IPS DF 6.9 (cell line): ENCODE data around the gene ULK3.
A peak's percentile ranks its signal among the peaks of the same experiment; 100 is the strongest.

Experiments
- DNase-seq: peaks from one replicate; pipeline ENCODE4 v3.0.0-alpha.2; 2013; ENCODE audit warnings: low read depth, low spot score
- H3K27ac ChIP-seq: one replicate; pipeline ENCODE4 v1.5.1; 2013; ENCODE audit warnings: low read length, control low read depth
- H3K27me3 ChIP-seq: 2 replicates; pipeline ENCODE4 v1.6.1; 2013; ENCODE audit warnings: mild to moderate bottlenecking, low read length; ENCODE audit not compliant: control insufficient read depth, insufficient read depth
- H3K36me3 ChIP-seq: 2 replicates; pipeline ENCODE4 v1.6.1; 2013; ENCODE audit warnings: low read length; ENCODE audit not compliant: control insufficient read depth, insufficient read depth
- H3K4me1 ChIP-seq: 2 replicates; pipeline ENCODE4 v1.6.1; 2013; ENCODE audit warnings: low read length; ENCODE audit not compliant: control insufficient read depth, insufficient read depth
- H3K4me3 ChIP-seq: 2 replicates; pipeline ENCODE4 v1.5.1; 2013; ENCODE audit warnings: mild to moderate bottlenecking, low read length
- H3K9me3 ChIP-seq: 2 replicates; pipeline ENCODE4 v1.6.1; 2013; ENCODE audit warnings: low read length, inconsistent platforms; ENCODE audit not compliant: control insufficient read depth, insufficient read depth
- WGBS: extraction: QIAGEN DNeasy Blood & Tissue Kit; methylation state at CpG from one replicate; pipeline ENCODE4 v1.1.7; 2013; ENCODE audit warnings: mixed read lengths, missing lambda C conversion rate; ENCODE audit not compliant: insufficient read length, insufficient coverage; 5-methylcytosine and 5-hydroxymethylcytosine counted together

ULK3 gene

DNA sequence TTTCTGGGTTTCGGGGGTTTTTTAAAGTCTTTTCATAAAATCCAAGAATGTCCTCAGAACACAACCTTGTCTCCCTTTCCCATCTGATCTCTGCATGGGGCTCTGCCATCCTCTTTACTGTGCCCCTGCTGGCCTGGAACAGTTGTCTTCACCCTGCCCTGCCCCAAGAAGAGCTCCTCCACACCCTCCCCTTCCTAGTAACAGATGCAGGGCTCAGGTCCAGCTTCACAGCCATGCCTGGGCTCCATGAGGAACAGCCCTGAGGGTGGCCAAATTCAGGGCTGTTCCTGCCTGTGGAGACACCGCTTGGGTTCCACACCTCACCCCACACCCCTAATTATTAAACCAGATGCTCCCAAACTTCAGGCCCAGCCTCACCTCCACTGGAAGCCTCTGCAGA, 12.9 kb upstream of the ULK3 start:
- no peak for DNase-seq
- no peak overlapping the region for H3K27ac ChIP-seq

GRCh38 chr15:74854453-74855022, 11.6 kb upstream of the ULK3 start:
- no peaks in the 10 kb centered on the region for H3K27me3 ChIP-seq
- H3K4me3 ChIP-seq: no peak overlapping the region
- H3K27ac ChIP-seq: no peak overlapping the region
- WGBS: no CpG with 5 or more reads among the region's 13 CpGs
- no peaks in the 10 kb centered on the region for H3K9me3 ChIP-seq
- no peaks in the 10 kb centered on the region for H3K4me1 ChIP-seq
- H3K36me3 ChIP-seq: peaks cover 12% of the 10 kb centered on the region
- DNase-seq: no peak

More for the DNA sequence above, 12.9 kb upstream of the ULK3 start:
- Histone ChIP-seq H3K27me3 (no peaks in the 10 kb centered on the region), H3K4me1 (no peaks in the 10 kb centered on the region), H3K36me3 (peaks cover 12% of the 10 kb centered on the region), H3K9me3 (no peaks in the 10 kb centered on the region), H3K4me3 (no peak overlapping the region)
- WGBS: no CpG with 5 or more reads among the region's 2 CpGs

DNA sequence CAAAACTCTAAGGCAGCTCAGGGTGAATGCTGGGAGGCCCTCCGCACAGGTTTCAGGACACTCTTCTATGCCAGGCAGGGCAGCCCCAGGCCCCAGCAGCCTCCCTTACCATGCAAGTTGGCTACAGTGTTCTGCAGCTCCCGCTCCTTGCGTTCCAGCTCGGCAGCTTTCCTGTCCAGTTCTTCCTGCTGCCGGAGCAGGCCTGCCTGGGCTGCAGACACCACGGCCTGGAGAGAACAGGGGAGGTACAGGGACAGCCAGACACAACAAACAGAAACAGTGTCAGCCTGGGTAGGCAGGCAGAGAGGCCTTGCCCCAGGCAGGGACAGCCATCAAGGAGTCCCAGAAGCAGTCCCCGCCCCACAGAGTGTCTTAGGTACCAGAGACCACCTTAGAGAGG, 9.0 kb upstream of the ULK3 start:
- Histone ChIP-seq H3K9me3 (no peaks in the 10 kb centered on the region), H3K4me3 (no peak overlapping the region), H3K36me3 (peaks cover 12% of the 10 kb centered on the region), H3K4me1 (no peaks in the 10 kb centered on the region), H3K27me3 (no peaks in the 10 kb centered on the region), H3K27ac (no peak overlapping the region)
- no CpG with 5 or more reads among the region's 7 CpGs for WGBS
- DNase-seq: no peak

DNA sequence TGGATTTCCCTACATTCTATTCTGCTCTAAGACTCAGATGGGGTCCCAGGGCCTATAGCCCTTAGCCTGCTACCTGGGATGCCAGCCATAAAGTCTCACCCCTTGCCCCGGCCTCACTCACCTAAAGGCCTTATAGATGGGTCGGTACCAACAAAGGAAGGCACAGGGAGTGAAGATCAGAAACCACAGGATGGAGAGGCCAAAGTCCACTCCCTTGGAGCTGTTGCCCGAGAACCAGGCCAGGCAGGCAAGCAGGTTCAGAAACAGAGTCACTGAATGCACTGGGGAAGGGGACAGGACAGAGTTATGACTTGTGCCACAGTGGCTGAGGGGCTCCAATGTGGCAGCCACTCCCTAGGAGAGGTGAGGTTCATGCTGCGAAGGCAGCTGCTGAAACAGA, 7.4 kb upstream of the ULK3 start:
- Histone ChIP-seq H3K9me3 (no peaks in the 10 kb centered on the region), H3K27me3 (no peaks in the 10 kb centered on the region), H3K4me3 (no peak overlapping the region), H3K4me1 (no peaks in the 10 kb centered on the region), H3K36me3 (peaks cover 12% of the 10 kb centered on the region), H3K27ac (no peak overlapping the region)
- no peak for DNase-seq
- WGBS: no CpG with 5 or more reads among the region's 4 CpGs

- Histone ChIP-seq H3K27me3 (no peaks in the 10 kb centered on the region), H3K36me3 (peaks cover 6% of the 10 kb centered on the region), H3K4me1 (no peaks in the 10 kb centered on the region), H3K4me3 (no peak overlapping the region), H3K9me3 (no peaks in the 10 kb centered on the region), H3K27ac (no peak overlapping the region)
- no CpG with 5 or more reads among the region's 3 CpGs for WGBS
- DNase-seq: no peak
These were observed 4.5 kb upstream of the ULK3 start for GRCh38 chr15:74847432-74847831.

GRCh38 chr15:74845581-74845980, 2.6 kb upstream of the ULK3 start:
- H3K36me3 ChIP-seq: no peaks in the 10 kb centered on the region; the same call in 1 of the 2 replicates
- H3K27ac ChIP-seq: no peak overlapping the region
- H3K4me3 ChIP-seq: no peak overlapping the region
- no peaks in the 10 kb centered on the region for H3K9me3 ChIP-seq
- no peaks in the 10 kb centered on the region for H3K27me3 ChIP-seq
- no peaks in the 10 kb centered on the region for H3K4me1 ChIP-seq
- no peak for DNase-seq
- WGBS: no CpG with 5 or more reads among the region's 4 CpGs

DNA sequence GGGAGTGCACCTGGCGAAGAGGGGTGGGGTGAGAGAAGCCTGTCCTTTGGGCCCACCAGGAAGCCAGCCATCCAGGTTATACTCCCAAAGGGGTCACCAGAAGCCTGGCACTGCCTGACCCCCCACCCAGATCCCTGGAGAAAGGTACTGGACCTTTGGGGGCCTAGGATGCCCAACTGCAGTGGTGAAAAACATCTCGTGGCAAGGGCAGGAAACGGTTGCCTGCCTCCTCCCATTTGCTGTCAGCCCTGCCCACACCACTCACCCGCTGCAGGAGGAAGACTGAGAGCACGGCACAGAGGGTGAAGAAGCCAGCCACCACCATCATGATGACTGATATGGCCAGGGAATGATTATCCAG, 2.2 kb upstream of the ULK3 start:
- Histone ChIP-seq H3K27ac (no peak overlapping the region), H3K9me3 (no peaks in the 10 kb centered on the region), H3K4me1 (no peaks in the 10 kb centered on the region), H3K27me3 (no peaks in the 10 kb centered on the region), H3K36me3 (no peaks in the 10 kb centered on the region; the same call in 1 of the 2 replicates), H3K4me3 (no peak overlapping the region)
- DNase-seq: no peak
- no CpG with 5 or more reads among the region's 5 CpGs for WGBS

GRCh38 chr15:74844319-74845207, 1.6 kb upstream of the ULK3 start:
- no CpG with 5 or more reads among the region's 12 CpGs for WGBS
- H3K27ac ChIP-seq: no peak overlapping the region
- H3K36me3 ChIP-seq: no peaks in the 10 kb centered on the region; the same call in 1 of the 2 replicates
- no peaks in the 10 kb centered on the region for H3K9me3 ChIP-seq
- DNase-seq: no peak
- no peaks in the 10 kb centered on the region for H3K4me1 ChIP-seq
- no peak overlapping the region for H3K4me3 ChIP-seq
- H3K27me3 ChIP-seq: no peaks in the 10 kb centered on the region

DNA sequence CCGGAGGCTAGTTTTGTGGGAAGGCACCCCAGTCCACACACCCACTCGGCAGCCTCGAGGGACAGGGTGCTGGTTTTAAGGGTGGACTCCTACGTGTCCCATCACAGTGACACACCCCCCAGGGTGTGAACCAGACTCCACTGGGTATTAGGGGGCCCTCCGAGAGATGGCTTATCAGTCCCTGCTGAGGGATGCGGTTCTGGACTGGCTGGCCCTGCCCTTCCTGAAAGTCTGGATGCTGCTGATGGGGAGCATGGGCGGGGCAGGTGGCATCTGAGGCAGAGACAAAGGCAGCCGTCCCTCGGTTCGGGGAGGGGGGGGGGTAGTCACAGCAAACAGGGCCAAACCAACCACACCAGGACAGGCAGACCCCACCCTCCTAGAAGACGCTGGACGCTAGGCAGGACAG, 939 bp upstream of the ULK3 start:
- Histone ChIP-seq H3K4me1 (no peaks in the 10 kb centered on the region), H3K4me3 (no peak overlapping the region), H3K27ac (no peak overlapping the region), H3K36me3 (no peaks in the 10 kb centered on the region; the same call in 1 of the 2 replicates), H3K9me3 (no peaks in the 10 kb centered on the region), H3K27me3 (no peaks in the 10 kb centered on the region)
- no CpG with 5 or more reads among the region's 12 CpGs for WGBS
- DNase-seq: no peak

- H3K9me3 ChIP-seq: no peaks in the 10 kb centered on the region
- WGBS: no CpG with 5 or more reads among the region's 18 CpGs
- H3K4me1 ChIP-seq: no peaks in the 10 kb centered on the region
- H3K27me3 ChIP-seq: no peaks in the 10 kb centered on the region
- peak overlapping the region; percentile 73 for H3K4me3 ChIP-seq
- no peak for DNase-seq
- peaks cover 2% of the 10 kb centered on the region for H3K36me3 ChIP-seq
- H3K27ac ChIP-seq: no peak overlapping the region
These were observed 481 bp upstream of the ULK3 start for GRCh38 chr15:74843445-74843828.
